Mucosa of rectum (tissue), 2 donors: ENCODE data around the gene RNF183.

Experiments used
- H3K27ac ChIP-seq, 2 donors: one replicate each; pipeline ENCODE4 v1.7.0; 2013; ENCODE audit warnings: inconsistent platforms in 2 of 2, low read depth in 2 of 2, low read length in 2 of 2
- H3K27me3 ChIP-seq, 2 donors: one replicate each; pipeline ENCODE4 v1.7.0; 2013; ENCODE audit warnings: low read length in 2 of 2; ENCODE audit not compliant: control insufficient read depth in 2 of 2, insufficient read depth in 2 of 2
- H3K36me3 ChIP-seq, 2 donors: one replicate each; pipeline ENCODE4 v1.7.0; 2013; ENCODE audit warnings: low read length in 2 of 2; ENCODE audit not compliant: control insufficient read depth in 2 of 2, insufficient read depth in 2 of 2
- H3K4me1 ChIP-seq, 2 donors: one replicate each; pipeline ENCODE4 v1.7.0; 2013; ENCODE audit warnings: low read length in 2 of 2, mild to moderate bottlenecking in 1 of 2; ENCODE audit not compliant: control insufficient read depth in 2 of 2, insufficient read depth in 2 of 2
- H3K4me3 ChIP-seq, 2 donors: one replicate each; pipeline ENCODE4 v1.7.0; 2013; ENCODE audit warnings: low read length in 2 of 2
- H3K9ac ChIP-seq, 2 donors: one replicate each; pipeline ENCODE4 v1.7.0; 2013; ENCODE audit warnings: low read length in 2 of 2, low read depth in 1 of 2, mild to moderate bottlenecking in 1 of 2
- H3K9me3 ChIP-seq, 2 donors: one replicate each; pipeline ENCODE4 v1.7.0; 2013; ENCODE audit warnings: low read length in 2 of 2; ENCODE audit not compliant: control insufficient read depth in 2 of 2
- donor health status: healthy.
- donor health status: Normal muscosa, but diverticular disease.

The RNF183 gene, protein sequence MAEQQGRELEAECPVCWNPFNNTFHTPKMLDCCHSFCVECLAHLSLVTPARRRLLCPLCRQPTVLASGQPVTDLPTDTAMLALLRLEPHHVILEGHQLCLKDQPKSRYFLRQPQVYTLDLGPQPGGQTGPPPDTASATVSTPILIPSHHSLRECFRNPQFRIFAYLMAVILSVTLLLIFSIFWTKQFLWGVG

DNA sequence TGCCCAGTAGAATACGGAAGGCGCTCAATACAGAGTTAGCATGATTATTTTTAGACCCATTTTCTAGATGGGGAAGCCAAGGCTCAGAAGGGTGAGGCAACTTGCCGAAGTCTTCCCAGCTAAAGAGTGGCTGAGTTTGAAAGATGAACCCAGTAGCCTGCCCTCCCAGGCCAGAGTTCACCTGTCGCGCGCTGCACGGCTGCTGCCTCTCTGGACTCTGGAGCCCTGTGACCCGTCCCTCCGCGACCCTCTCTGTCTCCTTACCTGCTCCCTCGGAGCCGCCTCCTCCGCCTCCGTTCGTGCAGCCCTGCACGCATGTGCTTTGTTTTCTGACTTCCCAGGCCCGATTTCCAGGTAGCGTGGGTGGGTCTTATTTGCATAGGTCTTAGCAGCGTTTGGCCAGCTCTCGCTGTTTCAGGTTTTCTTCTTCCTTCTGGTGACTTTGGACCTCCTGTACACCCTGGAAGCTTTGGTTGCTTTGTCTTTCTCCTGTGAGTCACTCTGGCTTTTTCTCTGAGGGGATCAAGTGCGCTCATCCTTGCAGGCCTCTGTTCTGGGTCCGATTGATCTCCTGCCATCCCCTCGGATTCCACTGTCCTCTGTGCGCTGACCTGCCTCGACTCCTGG, at the start of gene RNF183:
Gene RNF183 (minus strand): TSS at position 585 of the 627 bp plus-strand sequence. CDS start 5,192 bp downstream, outside the sequence.
- H3K9me3 ChIP-seq, result no peaks in the 10 kb centered on the region
- peak within 1 kb of the TSS in 1 of 2 donors; percentile 6 for H3K9ac ChIP-seq
- H3K27me3 ChIP-seq, result no peaks in the 10 kb centered on the region
- peaks cover 0 to 12% of the 10 kb centered on the region in 2 donors for H3K4me1 ChIP-seq
- no peaks in the 10 kb centered on the region for H3K36me3 ChIP-seq
- no peak within 1 kb of the TSS for H3K4me3 ChIP-seq
- no peak within 1 kb of the TSS for H3K27ac ChIP-seq

DNA sequence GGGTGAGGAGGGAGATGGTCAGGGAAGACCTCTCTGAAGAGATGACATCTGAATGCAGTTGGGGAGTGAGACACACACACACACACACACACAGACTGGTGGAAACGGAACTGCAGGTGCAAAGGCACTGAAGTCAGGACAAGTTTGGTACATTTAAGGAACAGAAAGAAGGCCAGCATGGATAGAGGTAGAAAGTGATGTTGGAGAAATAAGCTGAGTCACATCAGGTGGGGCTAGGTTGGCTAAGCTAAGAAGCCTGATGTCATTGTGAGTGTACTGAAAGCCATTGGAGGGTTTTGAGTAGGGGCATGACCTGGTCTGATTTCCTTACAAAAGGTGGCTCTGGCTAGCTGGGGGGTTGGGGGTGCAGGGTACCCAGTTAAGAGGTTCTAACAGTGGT, 49.2 kb upstream of the RNF183 start:
- Histone ChIP-seq H3K9me3 (no peaks in the 10 kb centered on the region), H3K4me1 (peaks cover 17 to 21% of the 10 kb centered on the region in 2 donors), H3K27me3 (peaks cover 0 to 2% of the 10 kb centered on the region in 2 donors), H3K36me3 (peaks cover 0 to 6% of the 10 kb centered on the region in 2 donors), H3K27ac (no peak overlapping the region), H3K9ac (no peak overlapping the region), H3K4me3 (no peak overlapping the region)

DNA sequence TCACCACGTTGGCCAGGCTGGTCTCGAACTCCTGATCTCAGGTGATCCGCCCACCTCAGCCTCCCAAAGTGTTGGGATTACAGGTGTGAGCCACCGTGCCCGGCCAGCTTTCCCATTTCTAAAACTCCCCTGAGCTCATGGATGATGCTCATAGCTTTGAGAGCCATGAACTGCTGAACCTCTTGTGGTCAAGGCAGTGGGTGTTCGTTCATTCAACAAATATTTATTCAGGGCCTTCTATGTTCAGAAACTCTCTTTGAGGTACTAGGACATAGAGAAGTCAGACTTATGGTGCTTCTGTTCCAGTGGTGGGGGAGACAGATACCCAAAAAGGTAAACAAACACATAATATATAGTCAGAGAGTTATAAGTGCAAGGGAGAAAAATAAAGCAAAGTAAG, 48.8 kb upstream of the RNF183 start:
- H3K9ac ChIP-seq, result no peak overlapping the region
- H3K4me1 ChIP-seq, result peaks cover 21 to 22% of the 10 kb centered on the region in 2 donors
- H3K27me3 ChIP-seq, result peaks cover 0 to 2% of the 10 kb centered on the region in 2 donors
- H3K27ac ChIP-seq, result no peak overlapping the region
- no peaks in the 10 kb centered on the region for H3K9me3 ChIP-seq
- no peak overlapping the region for H3K4me3 ChIP-seq
- H3K36me3 ChIP-seq, result peaks cover 0 to 6% of the 10 kb centered on the region in 2 donors

DNA sequence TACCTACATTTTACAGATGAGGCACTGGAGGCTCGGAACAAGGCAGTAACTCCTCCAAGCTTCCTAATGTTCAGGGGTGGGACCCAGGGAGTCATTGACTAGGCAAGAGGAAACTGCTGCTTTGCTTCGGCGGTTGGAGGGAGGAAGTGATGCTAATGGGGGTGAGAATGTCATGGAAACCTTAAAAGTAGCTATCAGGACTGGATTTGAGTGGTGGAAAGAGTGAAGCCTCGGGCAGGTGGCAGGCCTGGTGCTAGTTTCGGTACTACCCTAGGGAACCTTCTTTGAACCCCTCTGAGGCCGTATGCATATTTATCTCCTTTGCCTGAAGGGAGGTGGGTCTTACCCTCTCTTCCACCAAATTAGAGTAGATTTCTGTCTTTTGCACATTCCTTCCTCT, 47.8 kb upstream of the RNF183 start:
- Histone ChIP-seq H3K9me3 (no peaks in the 10 kb centered on the region), H3K4me3 (peak overlapping the region in 1 of 2 donors; percentile 86), H3K4me1 (peaks cover 22 to 27% of the 10 kb centered on the region in 2 donors), H3K27ac (no peak overlapping the region), H3K36me3 (peaks cover 0 to 6% of the 10 kb centered on the region in 2 donors), H3K9ac (no peak overlapping the region), H3K27me3 (peaks cover 0 to 2% of the 10 kb centered on the region in 2 donors)

DNA sequence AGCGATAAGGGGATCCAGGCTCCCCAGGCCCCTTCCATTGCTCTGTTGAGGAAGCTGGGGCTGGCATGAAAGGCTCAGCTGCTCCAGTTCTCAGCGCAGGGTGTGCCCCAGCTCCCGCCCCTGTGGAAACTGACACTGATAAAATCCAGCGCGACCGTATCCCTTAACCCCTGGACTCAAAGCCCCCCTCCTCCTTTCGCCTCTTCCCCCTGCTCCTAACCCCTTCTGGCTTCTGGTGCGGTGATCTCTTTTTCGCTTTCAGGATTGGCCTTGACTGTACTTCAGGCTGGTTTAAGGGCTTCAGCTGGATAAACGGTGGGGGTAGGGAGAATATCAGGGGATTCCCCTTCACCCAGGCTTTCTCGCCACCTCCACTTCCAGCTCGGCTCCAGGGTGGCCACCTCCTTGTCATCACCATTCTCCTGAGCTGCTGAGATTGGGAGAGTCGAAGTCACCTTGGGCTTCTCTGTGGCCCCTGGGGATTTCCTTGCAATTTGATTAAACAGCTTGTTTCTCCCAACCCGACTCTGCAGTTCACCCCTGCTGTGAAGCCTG, 47.0 kb upstream of the RNF183 start:
- peaks cover 22 to 29% of the 10 kb centered on the region in 2 donors for H3K4me1 ChIP-seq
- H3K27me3 ChIP-seq, result peaks cover 0 to 2% of the 10 kb centered on the region in 2 donors
- peak overlapping the region; percentile 66 to 79 for H3K9ac ChIP-seq
- peak overlapping the region; percentile 67 to 86 for H3K4me3 ChIP-seq
- peak overlapping the region; percentile 61 to 75 for H3K27ac ChIP-seq
- H3K9me3 ChIP-seq, result no peaks in the 10 kb centered on the region
- H3K36me3 ChIP-seq, result peaks cover 0 to 3% of the 10 kb centered on the region in 2 donors

DNA sequence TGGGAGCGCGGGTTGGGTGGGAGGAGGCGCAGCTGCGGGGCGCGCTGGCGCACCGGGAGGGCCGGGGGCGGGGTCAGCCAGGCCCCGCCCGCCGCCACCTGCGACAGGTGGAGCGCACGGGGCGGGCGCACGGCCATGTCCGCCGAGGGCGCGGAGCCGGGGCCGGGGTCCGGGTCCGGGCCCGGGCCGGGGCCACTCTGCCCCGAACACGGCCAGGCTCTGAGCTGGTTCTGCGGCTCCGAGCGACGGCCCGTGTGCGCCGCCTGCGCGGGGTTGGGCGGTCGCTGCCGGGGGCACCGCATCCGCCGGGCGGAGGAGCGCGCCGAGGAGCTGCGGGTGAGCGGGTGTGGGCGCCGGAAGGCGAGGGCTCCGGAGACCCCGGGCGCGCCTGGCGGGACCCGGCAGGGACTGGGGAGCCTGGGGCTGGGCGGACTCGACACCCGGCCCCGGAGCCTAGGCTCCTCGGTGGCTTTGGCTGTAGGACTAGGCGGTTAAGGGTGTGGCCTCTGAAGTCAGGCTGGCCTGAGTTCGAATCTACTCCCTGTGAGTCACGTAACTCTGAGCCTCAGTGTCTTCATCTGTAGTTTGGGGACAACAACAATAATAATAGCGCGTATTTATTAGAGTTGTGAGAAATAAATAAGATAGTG, 46.4 kb upstream of the RNF183 start, which contains the start of gene BSPRY:
Gene BSPRY (plus strand): TSS at position 97 of the 650 bp plus-strand sequence. CDS start 39 bp downstream, at position 136.
- Histone ChIP-seq H3K9ac (peak within 1 kb of the TSS; percentile 66 to 79), H3K9me3 (no peaks in the 10 kb centered on the region), H3K27me3 (peaks cover 0 to 2% of the 10 kb centered on the region in 2 donors), H3K4me1 (peaks cover 22 to 31% of the 10 kb centered on the region in 2 donors), H3K27ac (peak within 1 kb of the TSS; percentile 61 to 75), H3K36me3 (no peaks in the 10 kb centered on the region), H3K4me3 (peak within 1 kb of the TSS; percentile 67 to 86)

DNA sequence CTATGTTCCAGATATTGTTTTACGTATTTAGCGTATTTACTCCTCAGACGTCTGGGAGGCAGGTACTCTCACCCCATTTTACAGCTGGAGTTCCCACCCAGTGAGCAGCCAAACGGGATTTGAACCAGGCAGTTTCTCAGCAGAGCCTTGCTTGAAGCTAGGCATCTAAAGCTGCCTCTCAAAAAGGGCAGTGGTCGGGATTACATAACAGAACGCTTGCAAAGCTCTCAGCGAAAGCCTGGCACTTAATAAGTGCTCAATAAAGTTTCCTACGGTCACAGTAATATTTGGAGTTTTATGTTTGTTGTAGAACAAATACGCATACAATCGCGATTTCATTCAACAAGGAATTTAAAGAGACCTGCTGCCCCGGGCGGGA, 45.9 kb upstream of the RNF183 start:
- Histone ChIP-seq H3K9me3 (no peaks in the 10 kb centered on the region), H3K4me3 (peak overlapping the region; percentile 64 to 67), H3K4me1 (peaks cover 22 to 33% of the 10 kb centered on the region in 2 donors), H3K27ac (peak overlapping the region in 1 of 2 donors; percentile 29), H3K36me3 (no peaks in the 10 kb centered on the region), H3K9ac (peak overlapping the region in 1 of 2 donors; percentile 36), H3K27me3 (peaks cover 0 to 2% of the 10 kb centered on the region in 2 donors)

DNA sequence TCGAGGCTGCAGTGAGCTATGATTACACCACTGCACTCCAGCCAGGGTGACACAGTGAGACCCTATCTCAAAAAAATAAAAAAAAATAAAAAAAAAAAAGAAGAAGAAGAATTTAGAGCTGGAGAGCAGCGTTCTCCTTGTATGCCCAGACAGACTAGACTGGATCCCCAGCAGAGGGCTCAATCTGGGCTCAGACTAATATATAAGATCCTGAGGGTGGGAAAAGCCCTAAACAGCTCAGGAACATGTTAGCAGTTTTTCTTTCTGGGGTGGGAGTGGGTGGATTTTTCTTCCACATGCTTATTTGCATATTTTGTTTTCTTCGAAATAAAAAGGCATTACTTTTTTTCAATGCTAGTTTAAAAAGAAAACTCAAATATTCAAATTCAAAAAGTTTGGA, 45.3 kb upstream of the RNF183 start:
- peaks cover 0 to 2% of the 10 kb centered on the region in 2 donors for H3K27me3 ChIP-seq
- no peaks in the 10 kb centered on the region for H3K36me3 ChIP-seq
- peaks cover 22 to 36% of the 10 kb centered on the region in 2 donors for H3K4me1 ChIP-seq
- no peak overlapping the region for H3K4me3 ChIP-seq
- no peaks in the 10 kb centered on the region for H3K9me3 ChIP-seq
- H3K27ac ChIP-seq, result peak overlapping the region in 1 of 2 donors; percentile 67
- peak overlapping the region in 1 of 2 donors; percentile 36 for H3K9ac ChIP-seq

DNA sequence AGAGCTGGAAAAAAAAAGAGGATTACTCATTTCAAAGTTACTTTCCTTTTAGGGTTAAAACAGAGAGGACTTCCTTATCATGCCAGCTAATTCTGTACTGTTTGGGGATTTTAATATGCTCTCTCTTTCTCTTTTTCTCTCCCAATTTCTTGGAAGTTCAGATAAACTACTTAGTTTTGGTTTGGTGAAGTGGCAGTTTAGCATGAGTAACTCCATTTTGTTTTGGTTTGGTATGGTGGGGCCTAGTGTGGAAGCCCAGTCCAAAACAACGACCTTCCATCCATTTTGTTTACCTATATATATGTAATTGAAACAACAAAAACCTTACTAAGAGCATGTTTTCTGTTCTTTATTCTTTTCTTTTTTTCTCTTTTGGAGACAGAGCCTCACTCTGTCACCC, 42.5 kb upstream of the RNF183 start:
- H3K9me3 ChIP-seq, result no peaks in the 10 kb centered on the region
- H3K36me3 ChIP-seq, result no peaks in the 10 kb centered on the region
- H3K27me3 ChIP-seq, result peaks cover 0 to 2% of the 10 kb centered on the region in 2 donors
- H3K4me1 ChIP-seq, result peaks cover 22 to 37% of the 10 kb centered on the region in 2 donors
- H3K27ac ChIP-seq, result peak overlapping the region; percentile 5 to 72
- no peak overlapping the region for H3K9ac ChIP-seq
- H3K4me3 ChIP-seq, result no peak overlapping the region
